H9 (cell line): ENCODE results near the gene SMURF1. TPM values are rescaled to one million over a fixed set of nuclear protein-coding genes. Genes with fewer than 3 reads are reported as not detected.
A peak's percentile ranks its signal among the peaks of the same experiment; 100 is the strongest.

Experiments
- DNase-seq: peaks from one replicate; pipeline ENCODE4 v3.0.0-alpha.2; 2017
- H2AFZ ChIP-seq: one replicate; pipeline ENCODE4 v1.6.1; 2013; ENCODE audit warnings: mild to moderate bottlenecking, low read length, control low read depth, moderate library complexity
- H2AK5ac ChIP-seq: 2 replicates; pipeline ENCODE4 v1.6.1; 2013; ENCODE audit warnings: low read length, control low read depth, mixed read lengths; ENCODE audit not compliant: insufficient read length
- H2BK120ac ChIP-seq: one replicate; pipeline ENCODE4 v1.6.1; 2013; ENCODE audit warnings: low read depth, mild to moderate bottlenecking, low read length, control low read depth, inconsistent platforms; ENCODE audit not compliant: poor library complexity, severe bottlenecking
- H2BK12ac ChIP-seq: 2 replicates; pipeline ENCODE4 v1.6.1; 2013; ENCODE audit warnings: low read length, control low read depth, mixed read lengths, low read depth; ENCODE audit not compliant: insufficient read length
- H2BK15ac ChIP-seq: 2 replicates; pipeline ENCODE4 v1.6.1; 2013; ENCODE audit warnings: low read depth, low read length, control low read depth
- H2BK20ac ChIP-seq: one replicate; pipeline ENCODE4 v1.6.1; 2013; ENCODE audit warnings: low read depth, mild to moderate bottlenecking, low read length, control low read depth, inconsistent platforms; ENCODE audit not compliant: poor library complexity, severe bottlenecking
- H2BK5ac ChIP-seq: 2 replicates; pipeline ENCODE4 v1.6.1; 2013; ENCODE audit warnings: low read length, control low read depth, mixed read lengths; ENCODE audit not compliant: insufficient read length
- H3K14ac ChIP-seq: 2 replicates; pipeline ENCODE4 v1.6.1; 2013; ENCODE audit warnings: low read length, control low read depth; ENCODE audit not compliant: insufficient read depth
- H3K18ac ChIP-seq: 2 replicates; pipeline ENCODE4 v1.6.1; 2013; ENCODE audit warnings: low read depth, mild to moderate bottlenecking, mixed read lengths, low read length, control low read depth; ENCODE audit not compliant: insufficient read length
- H3K23ac ChIP-seq: 2 replicates; pipeline ENCODE4 v1.6.1; 2013; ENCODE audit warnings: low read length, control low read depth, mixed read lengths, low read depth; ENCODE audit not compliant: insufficient read length
- H3K23me2 ChIP-seq: 2 replicates; pipeline ENCODE4 v1.6.1; 2013; ENCODE audit warnings: low read depth, mild to moderate bottlenecking, mixed read lengths, low read length, control low read depth; ENCODE audit not compliant: insufficient read length, poor library complexity, severe bottlenecking
- H3K27ac ChIP-seq: 2 replicates; pipeline ENCODE4 v1.5.1; 2013; ENCODE audit warnings: low read length, control low read depth, mixed read lengths, low read depth; ENCODE audit not compliant: insufficient read length
- H3K27me3 ChIP-seq: 2 replicates; pipeline ENCODE4 v1.6.1; 2013; ENCODE audit warnings: low read length, control low read depth, inconsistent platforms; ENCODE audit not compliant: insufficient read depth
- H3K4ac ChIP-seq: 2 replicates; pipeline ENCODE4 v1.6.1; 2013; ENCODE audit warnings: low read depth, mild to moderate bottlenecking, control low read depth, inconsistent platforms, low read length, moderate library complexity
- H3K4me1 ChIP-seq: 2 replicates; pipeline ENCODE4 v1.6.1; 2013; ENCODE audit warnings: low read length, control low read depth, inconsistent platforms; ENCODE audit not compliant: insufficient read depth
- H3K4me2 ChIP-seq: 2 replicates; pipeline ENCODE4 v1.6.1; 2013; ENCODE audit warnings: low read length, control low read depth, mixed read lengths; ENCODE audit not compliant: insufficient read length, insufficient read depth
- H3K56ac ChIP-seq: 2 replicates; pipeline ENCODE4 v1.6.1; 2013; ENCODE audit warnings: low read depth, mild to moderate bottlenecking, mixed read lengths, low read length, control low read depth; ENCODE audit not compliant: insufficient read length
- H3K79me1 ChIP-seq: 2 replicates; pipeline ENCODE4 v1.6.1; 2013; ENCODE audit warnings: low read depth, mild to moderate bottlenecking, moderate library complexity, low read length, control low read depth, inconsistent platforms; ENCODE audit not compliant: insufficient read depth, poor library complexity, severe bottlenecking
- H3K79me2 ChIP-seq: 2 replicates; pipeline ENCODE4 v1.6.1; 2013; ENCODE audit warnings: low read length, control low read depth, inconsistent platforms; ENCODE audit not compliant: insufficient read depth
- H3K9ac ChIP-seq: 2 replicates; pipeline ENCODE4 v1.6.1; 2013; ENCODE audit warnings: low read length, control low read depth, mixed read lengths; ENCODE audit not compliant: insufficient read length; ENCODE audit errors: extremely low read depth
- H3K9me3 ChIP-seq: one replicate; pipeline ENCODE4 v1.6.1; 2013; ENCODE audit warnings: low read depth, low read length, inconsistent platforms; ENCODE audit not compliant: control insufficient read depth
- H3T11ph ChIP-seq: one replicate; pipeline ENCODE4 v1.6.1; 2013; ENCODE audit warnings: mild to moderate bottlenecking, low read length, control low read depth, inconsistent platforms
- H4K20me1 ChIP-seq: one replicate; pipeline ENCODE4 v1.6.1; 2013; ENCODE audit not compliant: control insufficient read depth, insufficient read length, insufficient read depth
- H4K5ac ChIP-seq: 2 replicates; pipeline ENCODE4 v1.6.1; 2013; ENCODE audit warnings: low read depth, mild to moderate bottlenecking, mixed read lengths, low read length, control low read depth; ENCODE audit not compliant: insufficient read length
- H4K8ac ChIP-seq: replicated peaks from 2 replicates; pipeline ENCODE4 v1.6.1; 2013; ENCODE audit warnings: low read length, control low read depth, mixed read lengths, low read depth; ENCODE audit not compliant: insufficient read length
- H4K91ac ChIP-seq: 2 replicates; pipeline ENCODE4 v1.6.1; 2013; ENCODE audit warnings: low read depth, mild to moderate bottlenecking, moderate library complexity, mixed read lengths, low read length, control low read depth; ENCODE audit not compliant: insufficient read length
- H3K27ac Mint-ChIP-seq, 3 experiments: 2 replicates in 2 of 3; 3 replicates in 1 of 3; pipeline ENCODE4 v1.8.0; 2020 to 2021; ENCODE audit warnings: mixed read lengths in 3 of 3, mild to moderate bottlenecking in 1 of 3, moderate library complexity in 1 of 3
- H3K27me3 Mint-ChIP-seq: 2 replicates; pipeline ENCODE4 v1.8.0; 2021; ENCODE audit warnings: low read depth, mild to moderate bottlenecking, moderate library complexity, mixed read lengths
- H3K36me3 Mint-ChIP-seq, 3 experiments: 2 replicates in 2 of 3; 3 replicates in 1 of 3; pipeline ENCODE4 v1.8.0; 2020 to 2021; ENCODE audit warnings: low read depth in 3 of 3, mixed read lengths in 3 of 3; ENCODE audit not compliant: insufficient read depth in 1 of 3
- H3K4me1 Mint-ChIP-seq, 2 experiments: 2 replicates each; pipeline ENCODE4 v1.8.0; 2020; ENCODE audit warnings: mixed read lengths in 2 of 2
- H3K4me3 Mint-ChIP-seq, 2 experiments: 2 replicates in 1 of 2; 3 replicates in 1 of 2; pipeline ENCODE4 v1.8.0; 2020 to 2021; ENCODE audit warnings: mild to moderate bottlenecking in 2 of 2, mixed read lengths in 2 of 2, moderate library complexity in 1 of 2
- H3K9me3 Mint-ChIP-seq, 2 experiments: 2 replicates in 1 of 2; 3 replicates in 1 of 2; pipeline ENCODE4 v1.8.0; 2020; ENCODE audit warnings: mild to moderate bottlenecking in 2 of 2, mixed read lengths in 2 of 2, moderate library complexity in 1 of 2
- CTCF ChIP-seq: fragments of 200-600 bp; sonication (generic); conservative IDR thresholded peaks from 3 replicates; pipeline ENCODE4 v1.8.0; 2021; ENCODE audit warnings: antibody characterized with exemption, mild to moderate bottlenecking
- WGBS: extraction: QIAGEN DNeasy Blood & Tissue Kit; methylation state at CpG from one replicate; pipeline ENCODE4 v1.1.7; 2013; ENCODE audit warnings: missing lambda C conversion rate, low lambda C conversion rate, mixed read lengths; ENCODE audit not compliant: insufficient read length; ENCODE audit errors: extremely low coverage; 5-methylcytosine and 5-hydroxymethylcytosine counted together
- total RNA-seq: library from RNA; stranded (reverse); gene quantifications from 2 replicates; pipeline ENCODE4 v1.2.1, GENCODE V29; 2021

SMURF1 gene
- total RNA-seq, 1 experiment from 2014 or later: 29.4 TPM

- Histone ChIP-seq H3K79me2 (no peaks in the 10 kb centered on the region), H3K23ac (no peak overlapping the region), H2AFZ (no peak overlapping the region), H2BK120ac (no peak overlapping the region), H3K9ac (no peak overlapping the region), H3K4ac (no peak overlapping the region), H2BK20ac (no peak overlapping the region), H4K20me1 (no peaks in the 10 kb centered on the region), H2BK15ac (no peak overlapping the region), H3K18ac (no peak overlapping the region), H4K8ac (no peak overlapping the region), H3K79me1 (no peaks in the 10 kb centered on the region), H2BK5ac (no peak overlapping the region), H3K4me1 (no peaks in the 10 kb centered on the region), H3K27me3 (no peaks in the 10 kb centered on the region), H3K23me2 (no peaks in the 10 kb centered on the region), H2AK5ac (no peak overlapping the region), H4K5ac (no peak overlapping the region), H3K27ac (no peak overlapping the region), H3K9me3 (no peaks in the 10 kb centered on the region), H3T11ph (no peak overlapping the region), H3K56ac (no peak overlapping the region), H4K91ac (no peak overlapping the region), H2BK12ac (no peak overlapping the region), H3K4me2 (no peak overlapping the region), H3K14ac (no peak overlapping the region)
- DNase-seq: no peak
- no peaks in the 10 kb centered on the region for H3K4me1 Mint-ChIP-seq
- no CpG with 5 or more reads among the region's 12 CpGs for WGBS
- TF ChIP-seq CTCF: no peak
- no peaks in the 10 kb centered on the region for H3K9me3 Mint-ChIP-seq
- no peaks in the 10 kb centered on the region for H3K27me3 Mint-ChIP-seq
- peaks cover 16 to 84% (median 66%) of the 10 kb centered on the region in 3 experiments; a peak in 6 of 7 replicates for H3K36me3 Mint-ChIP-seq
- H3K4me3 Mint-ChIP-seq: no peak overlapping the region
- H3K27ac Mint-ChIP-seq: peak overlapping the region in 1 of 3 experiments; percentile 77; a peak in 1 of 7 replicates
These were observed 141.6 kb downstream of the SMURF1 start for GRCh38 chr7:99002148-99002826.
